CD4-positive, alpha-beta T cell (primary cell): ENCODE data around the gene NIF3L1. TPM values are rescaled to one million over a fixed set of nuclear protein-coding genes. Genes with fewer than 3 reads are reported as not detected.
"Not testable (repeated sequence)": the region's sequence is repeated elsewhere in the genome, so short reads cannot be mapped to it uniquely, and the experiment has no call there.

Experiments
- ATAC-seq: fragments of 200-7000 bp; cut with Tn5 transposase; one replicate; pipeline ENCODE4 v1.10.0; 2022; ENCODE audit warnings: mild to moderate bottlenecking; ENCODE audit not compliant: poor library complexity
- CTCF ChIA-PET: fragments of 350-600 bp; sonication (Branson Sonifier 250); formaldehyde crosslinking; loops from one replicate; lab custom pipeline; 2021; ENCODE audit warnings: antibody characterized with exemption, inconsistent platforms; lab: Charles Lee
- POLR2A ChIA-PET: fragments of 350-600 bp; sonication (Branson Sonifier 250); formaldehyde crosslinking; loops from one replicate; lab custom pipeline; 2021; ENCODE audit warnings: antibody characterized with exemption, inconsistent platforms; lab: Charles Lee
- DNase-seq, 14 experiments: peaks; one replicate each; pipeline ENCODE4 v3.0.0-alpha.2; 2013 to 2020; ENCODE audit warnings: mixed read lengths in 2 of 14
- H3K27ac ChIP-seq, 2 donors: one replicate each; pipeline versions ENCODE4 v1.5.1 to v1.7.0; 2013; ENCODE audit warnings: low read length in 2 of 2, low read depth in 1 of 2, mild to moderate bottlenecking in 1 of 2
- H3K27me3 ChIP-seq, 2 experiments: 1 replicate in 1 of 2; 2 replicates in 1 of 2; pipeline versions ENCODE4 v1.6.1 to v1.7.0; 2013; ENCODE audit warnings: low read length in 2 of 2, control low read depth in 1 of 2, mild to moderate bottlenecking in 1 of 2, moderate library complexity in 1 of 2; ENCODE audit not compliant: insufficient read depth in 2 of 2, control insufficient read depth in 1 of 2
- H3K36me3 ChIP-seq: one replicate; pipeline ENCODE4 v1.6.1; 2013; ENCODE audit warnings: low read length, control low read depth; ENCODE audit not compliant: insufficient read depth
- H3K4me1 ChIP-seq: one replicate; pipeline ENCODE4 v1.6.1; 2013; ENCODE audit warnings: low read length, control low read depth; ENCODE audit not compliant: insufficient read depth
- H3K4me3 ChIP-seq: one replicate; pipeline ENCODE4 v1.5.1; 2013; ENCODE audit warnings: mild to moderate bottlenecking, low read length, moderate library complexity
- H3K9me3 ChIP-seq, 2 experiments: 1 replicate in 1 of 2; 2 replicates in 1 of 2; pipeline versions ENCODE4 v1.6.1 to v1.7.0; 2013; ENCODE audit warnings: low read length in 2 of 2, mild to moderate bottlenecking in 2 of 2, control low read depth in 1 of 2, moderate library complexity in 1 of 2; ENCODE audit not compliant: control insufficient read depth in 1 of 2, insufficient read depth in 1 of 2
- H3K27ac Mint-ChIP-seq: one replicate; pipeline ENCODE4 v1.8.0; 2020; ENCODE audit warnings: mixed read lengths
- H3K27me3 Mint-ChIP-seq: one replicate; pipeline ENCODE4 v1.8.0; 2021; ENCODE audit warnings: mixed read lengths
- H3K36me3 Mint-ChIP-seq: one replicate; pipeline ENCODE4 v1.8.0; 2021; ENCODE audit warnings: low read depth, mixed read lengths
- H3K4me1 Mint-ChIP-seq: one replicate; pipeline ENCODE4 v1.8.0; 2021; ENCODE audit warnings: low read depth, mixed read lengths
- H3K4me3 Mint-ChIP-seq: one replicate; pipeline ENCODE4 v1.8.0; 2020; ENCODE audit warnings: mild to moderate bottlenecking, mixed read lengths
- H3K9me3 Mint-ChIP-seq: one replicate; pipeline ENCODE4 v1.8.0; 2020; ENCODE audit warnings: mixed read lengths
- intact Hi-C, 2 experiments: fragments of 100-400 bp; cut with DNase I in 1 of 2; cut with micrococcal nuclease in 1 of 2; formaldehyde crosslinking; loops; one replicate each; pipeline versions ENCODE4 v1.15.1 to v1.9.0; 2023 to 2025; cut with DNase I, micrococcal nuclease
- total RNA-seq, 174 experiments: library from RNA in 2 of 174; stranded (reverse) in 2 of 174; gene quantifications; one replicate each; pipeline ENCODE4 v1.2.3 and lab custom pipeline; 2021 to 2026
- TF ChIP-seq, protein P1 (sequence below): fragments of 200-600 bp; IDR thresholded peaks from one replicate; pipeline ENCODE4 v1.8.0; 2022; ENCODE audit warnings: antibody characterized with exemption, mild to moderate bottlenecking

NIF3L1 gene
- total RNA-seq, 2 experiments from 2014 or later = 6.1 to 6.7 TPM

DNA sequence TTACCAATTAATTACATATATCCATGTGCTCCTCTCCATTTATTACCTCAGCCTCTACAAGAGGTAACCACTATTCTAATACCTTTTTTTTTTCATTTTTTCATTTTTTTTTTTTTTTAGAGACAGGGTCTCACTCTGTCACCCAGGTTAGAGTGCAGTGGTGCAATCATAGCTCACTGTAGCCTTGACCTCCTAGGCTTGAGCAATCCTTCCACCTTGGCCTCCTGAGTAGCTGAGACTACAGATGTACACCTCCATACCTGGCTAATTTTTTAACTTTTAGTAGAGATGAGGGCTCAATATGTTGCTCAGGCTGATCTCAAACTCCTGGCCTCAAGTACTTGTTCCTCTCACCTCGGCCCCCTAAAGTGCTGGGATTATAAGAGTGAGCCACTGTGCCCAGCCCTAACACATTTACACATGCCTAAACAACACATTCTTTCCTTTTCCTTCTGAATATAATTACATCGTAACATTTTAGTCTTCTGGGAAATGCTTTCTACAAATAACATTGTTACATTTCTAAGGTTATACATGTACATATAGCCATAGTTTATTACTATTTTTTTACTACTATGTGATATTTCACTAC lies 10.8 kb upstream of the NIF3L1 start:
- Histone ChIP-seq H3K36me3 (peaks cover 90% of the 10 kb centered on the region), H3K27me3 (no peaks in the 10 kb centered on the region), H3K27ac (no peak overlapping the region), H3K4me1 (no peaks in the 10 kb centered on the region), H3K4me3 (no peak overlapping the region), H3K9me3 (no peaks in the 10 kb centered on the region)
- Mint-ChIP-seq H3K4me1 (peaks cover 7% of the 10 kb centered on the region), H3K36me3 (peaks cover 92% of the 10 kb centered on the region), H3K27ac (no peak overlapping the region), H3K4me3 (no peak overlapping the region), H3K27me3 (no peaks in the 10 kb centered on the region), H3K9me3 (no peaks in the 10 kb centered on the region)
- ATAC-seq (no peak), DNase-seq (no peak)
- CTCF ChIA-PET = interaction anchor here (1.3 kb wide), 1 partner anchor 23 kb away, joined by 3 read pairs; no protein-coding TSS in a partner anchor
- intact Hi-C loops = no loop called here
- TF ChIP-seq, protein P1, sequence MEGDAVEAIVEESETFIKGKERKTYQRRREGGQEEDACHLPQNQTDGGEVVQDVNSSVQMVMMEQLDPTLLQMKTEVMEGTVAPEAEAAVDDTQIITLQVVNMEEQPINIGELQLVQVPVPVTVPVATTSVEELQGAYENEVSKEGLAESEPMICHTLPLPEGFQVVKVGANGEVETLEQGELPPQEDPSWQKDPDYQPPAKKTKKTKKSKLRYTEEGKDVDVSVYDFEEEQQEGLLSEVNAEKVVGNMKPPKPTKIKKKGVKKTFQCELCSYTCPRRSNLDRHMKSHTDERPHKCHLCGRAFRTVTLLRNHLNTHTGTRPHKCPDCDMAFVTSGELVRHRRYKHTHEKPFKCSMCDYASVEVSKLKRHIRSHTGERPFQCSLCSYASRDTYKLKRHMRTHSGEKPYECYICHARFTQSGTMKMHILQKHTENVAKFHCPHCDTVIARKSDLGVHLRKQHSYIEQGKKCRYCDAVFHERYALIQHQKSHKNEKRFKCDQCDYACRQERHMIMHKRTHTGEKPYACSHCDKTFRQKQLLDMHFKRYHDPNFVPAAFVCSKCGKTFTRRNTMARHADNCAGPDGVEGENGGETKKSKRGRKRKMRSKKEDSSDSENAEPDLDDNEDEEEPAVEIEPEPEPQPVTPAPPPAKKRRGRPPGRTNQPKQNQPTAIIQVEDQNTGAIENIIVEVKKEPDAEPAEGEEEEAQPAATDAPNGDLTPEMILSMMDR = no peak
- POLR2A ChIA-PET = interaction anchor here (0.9 to 1.0 kb wide), 2 partner anchors 14 to 191 kb away, joined by 3 to 5 read pairs; partner anchors contain the start of gene CLK1

GRCh38 chr2:200881715-200882249 lies 7.4 kb upstream of the NIF3L1 start:
- CTCF ChIA-PET, H3K4me1 ChIP-seq, H3K27me3 ChIP-seq, H3K27me3 Mint-ChIP-seq, DNase-seq, H3K4me1 Mint-ChIP-seq, H3K9me3 ChIP-seq, intact Hi-C loops, H3K27ac Mint-ChIP-seq, H3K27ac ChIP-seq, H3K4me3 Mint-ChIP-seq, H3K9me3 Mint-ChIP-seq, H3K4me3 ChIP-seq, ATAC-seq: not testable (repeated sequence)
- peaks cover 78% of the 10 kb centered on the region for H3K36me3 Mint-ChIP-seq
- peaks cover 78% of the 10 kb centered on the region for H3K36me3 ChIP-seq
- POLR2A ChIA-PET = interaction anchor here (2.4 kb wide), 1 partner anchor 18 kb away, joined by 15 read pairs; the partner anchor contains the start of gene CLK1

DNA sequence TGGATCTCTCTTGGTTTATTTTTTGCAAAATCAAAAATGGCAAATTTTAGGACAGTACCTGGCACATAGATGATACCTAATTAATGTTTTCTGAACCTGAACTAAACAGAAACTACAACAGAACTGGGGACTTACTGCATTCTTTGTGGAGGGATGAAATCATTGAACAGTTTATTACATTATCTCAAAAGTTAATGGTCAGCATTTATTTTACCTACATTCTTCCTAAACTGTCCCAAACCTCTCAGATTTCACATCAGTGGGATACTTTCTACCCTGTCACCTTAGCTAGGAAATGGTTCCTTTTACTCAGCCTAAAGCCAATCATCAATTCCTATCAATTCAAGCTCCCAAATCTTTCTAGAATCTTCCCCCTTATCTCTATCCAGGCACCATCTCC lies 10.3 kb downstream of the NIF3L1 start:
- DNase-seq (no peak), ATAC-seq (no peak)
- Histone ChIP-seq H3K4me1 (no peaks in the 10 kb centered on the region), H3K36me3 (peaks cover 72% of the 10 kb centered on the region), H3K27me3 (no peaks in the 10 kb centered on the region), H3K9me3 (no peaks in the 10 kb centered on the region), H3K27ac (no peak overlapping the region), H3K4me3 (no peak overlapping the region)
- Mint-ChIP-seq H3K27ac (no peak overlapping the region), H3K27me3 (no peaks in the 10 kb centered on the region), H3K4me3 (no peak overlapping the region), H3K36me3 (peaks cover 85% of the 10 kb centered on the region), H3K4me1 (peaks cover 6% of the 10 kb centered on the region), H3K9me3 (no peaks in the 10 kb centered on the region)
- ChIA-PET CTCF (no interaction called here), POLR2A (no interaction called here)
- intact Hi-C loops = loop anchor here in 1 of 2 experiments (10.0 kb wide), 1 partner anchor 1275 kb away; no protein-coding TSS in a partner anchor
- TF ChIP-seq, protein P1 = no peak
